T-helper 9 cell (primary cell): ENCODE measurements around the gene IGFLR1.
"Not testable (repeated sequence)": the region's sequence is repeated elsewhere in the genome, so short reads cannot be mapped to it uniquely, and the experiment has no call there.

Experiments
- DNase-seq: peaks from one replicate; pipeline ENCODE4 v3.0.0-alpha.2; 2020

Gene IGFLR1

DNA sequence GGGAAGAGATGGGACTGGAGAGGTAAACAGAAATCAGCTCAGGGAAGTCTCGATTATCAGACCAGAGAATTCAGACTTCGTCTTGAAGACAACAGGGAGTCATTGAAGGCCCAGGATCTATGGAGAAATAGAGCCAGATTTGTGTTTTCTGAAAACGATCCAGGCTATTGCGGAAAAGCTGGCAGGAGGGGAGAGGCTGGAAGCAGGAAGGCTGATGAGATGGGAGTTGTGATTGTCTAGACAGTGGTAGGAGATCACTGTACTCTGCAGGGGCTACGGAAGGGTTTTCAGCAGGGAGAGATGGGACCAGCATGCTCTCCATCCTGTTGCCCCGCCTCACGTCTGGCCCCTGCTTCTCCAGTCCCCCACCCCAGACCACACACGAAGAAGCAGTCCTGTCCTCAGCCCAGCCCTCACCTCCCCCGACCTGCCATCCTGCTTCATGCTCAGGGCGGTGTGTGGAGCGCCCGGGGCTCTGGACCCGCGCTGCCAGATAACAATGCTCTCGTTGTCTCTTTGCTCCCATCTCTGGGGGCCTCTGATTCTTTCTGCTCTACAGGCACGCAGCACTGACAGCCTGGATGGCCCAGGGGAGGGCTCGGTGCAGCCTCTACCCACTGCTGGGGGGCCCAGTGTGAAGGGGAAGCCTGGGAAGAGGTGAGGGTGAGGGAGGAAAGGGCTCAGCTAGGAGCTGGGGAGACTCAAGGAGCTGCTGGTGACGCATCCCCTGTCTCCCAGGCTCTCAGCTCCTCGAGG lies 35.0 kb upstream of the IGFLR1 start:
- DNase-seq, result no peak

DNA sequence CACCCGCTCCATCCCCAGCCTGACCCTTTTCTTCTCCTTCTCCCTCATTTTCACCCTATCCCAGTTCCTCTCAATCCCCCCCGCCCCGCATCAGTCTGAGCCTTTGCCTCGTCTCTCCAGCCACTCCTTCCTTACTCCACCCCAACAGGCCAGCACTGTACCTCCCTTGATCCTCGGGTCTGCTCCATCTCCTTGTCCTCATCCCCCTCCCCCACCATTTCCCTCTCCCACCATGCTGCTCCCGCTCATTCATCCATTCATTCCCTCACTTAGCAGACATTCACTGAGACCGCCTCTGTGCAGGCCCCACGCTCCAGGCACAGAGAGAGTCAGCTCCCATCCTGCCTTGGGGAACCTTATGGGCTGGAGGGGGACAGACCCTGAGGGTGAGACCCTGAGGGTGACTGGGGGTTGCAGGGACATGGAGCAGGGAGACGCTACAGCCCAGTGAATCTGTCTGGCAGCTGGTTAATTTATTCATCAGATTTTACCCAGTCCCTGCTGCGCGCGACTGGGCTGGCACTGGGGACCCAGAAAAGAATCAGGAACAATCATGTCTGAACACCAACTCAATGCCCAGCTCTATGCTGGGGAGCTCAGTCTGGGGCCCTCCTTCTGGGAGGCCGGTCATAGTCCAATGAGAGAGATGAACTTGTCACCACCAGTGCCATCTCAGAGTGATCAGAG lies 34.0 kb upstream of the IGFLR1 start:
- no peak for DNase-seq

DNA sequence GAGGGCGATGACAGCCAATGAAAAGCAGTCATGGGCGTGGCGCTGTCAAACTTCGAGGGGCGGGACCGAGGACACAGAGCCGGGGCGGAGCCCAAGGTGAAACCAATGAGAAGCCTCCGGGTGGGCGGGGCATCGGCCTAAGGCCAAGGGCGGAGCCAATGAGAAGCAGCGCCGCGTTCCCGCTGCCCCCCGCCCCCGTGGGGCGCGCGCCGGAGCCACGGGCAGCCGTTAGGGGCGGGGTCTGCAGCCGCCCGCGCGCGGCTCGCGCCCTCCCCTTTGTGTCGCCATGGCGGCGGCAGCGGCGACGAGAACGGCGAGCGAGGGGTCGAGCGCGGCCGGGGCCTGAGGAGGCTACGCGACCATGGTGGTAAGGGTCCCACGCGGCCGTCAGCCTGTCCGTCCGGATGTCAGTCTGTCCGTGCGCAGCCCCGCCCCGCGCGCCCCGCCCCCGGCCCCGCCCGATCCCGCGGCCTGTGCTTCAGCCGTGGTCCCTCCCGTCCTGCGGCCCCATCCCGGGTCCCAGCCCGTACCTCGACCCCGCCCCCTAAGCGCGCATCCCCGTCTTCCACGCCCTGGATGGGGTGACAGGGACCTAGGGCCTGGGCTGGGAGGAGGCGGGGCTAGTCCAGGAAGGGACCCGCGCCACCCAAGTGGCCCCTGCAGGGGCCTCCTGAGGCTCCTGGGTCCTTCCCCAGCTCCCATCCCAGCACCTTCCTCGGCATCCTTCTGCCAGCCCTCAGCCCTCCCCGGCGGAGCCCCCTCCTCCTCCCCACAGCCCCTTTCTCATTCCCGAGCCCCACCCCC lies 33.2 kb upstream of the IGFLR1 start, which contains the start of gene ARHGAP33:
Gene ARHGAP33, plus strand, starts transcription at position 267 of the 804 bp plus-strand sequence. Its CDS starts 95 bp downstream, at position 362.
- DNase-seq, result peak; percentile 98

GRCh38 chr19:35775046-35775297 lies 32.7 kb upstream of the IGFLR1 start:
- no peak for DNase-seq

DNA sequence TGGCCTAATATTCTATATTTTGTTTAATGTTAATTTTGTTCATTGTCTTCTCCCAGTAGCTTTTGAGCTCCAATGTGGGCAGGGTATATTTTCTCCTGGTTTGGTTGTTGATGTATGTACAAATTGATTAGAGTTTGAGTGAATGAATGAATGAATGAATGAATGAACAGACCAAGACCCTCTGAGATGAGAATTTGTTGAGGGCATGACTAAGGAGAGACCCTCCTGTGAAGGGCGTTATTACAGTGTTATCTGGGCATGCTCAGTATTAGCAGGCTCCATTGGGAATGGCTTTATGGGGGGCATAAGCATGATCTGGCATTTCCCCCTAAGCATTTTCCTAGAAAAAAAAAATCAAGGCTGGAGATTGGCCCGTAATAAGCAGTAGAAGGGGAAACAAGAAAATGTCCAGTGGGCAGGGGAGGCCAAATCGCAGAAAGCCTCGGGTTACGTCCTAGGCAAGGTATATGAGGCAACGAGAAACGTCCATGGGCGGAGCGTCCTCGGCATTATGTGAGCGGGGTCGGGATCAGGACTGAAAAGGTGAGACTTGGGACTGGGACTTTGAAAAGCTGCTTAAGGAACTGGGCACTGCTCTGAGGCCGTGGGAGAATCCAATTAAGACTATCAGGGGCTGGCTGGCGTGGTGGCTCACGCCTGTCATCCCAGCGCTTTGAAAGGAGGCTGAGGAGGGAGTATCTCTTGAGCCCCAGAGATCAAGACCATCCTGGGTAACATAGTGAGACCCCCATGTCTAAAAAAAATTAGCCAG lies 32.2 kb upstream of the IGFLR1 start:
- DNase-seq, result no peak

DNA sequence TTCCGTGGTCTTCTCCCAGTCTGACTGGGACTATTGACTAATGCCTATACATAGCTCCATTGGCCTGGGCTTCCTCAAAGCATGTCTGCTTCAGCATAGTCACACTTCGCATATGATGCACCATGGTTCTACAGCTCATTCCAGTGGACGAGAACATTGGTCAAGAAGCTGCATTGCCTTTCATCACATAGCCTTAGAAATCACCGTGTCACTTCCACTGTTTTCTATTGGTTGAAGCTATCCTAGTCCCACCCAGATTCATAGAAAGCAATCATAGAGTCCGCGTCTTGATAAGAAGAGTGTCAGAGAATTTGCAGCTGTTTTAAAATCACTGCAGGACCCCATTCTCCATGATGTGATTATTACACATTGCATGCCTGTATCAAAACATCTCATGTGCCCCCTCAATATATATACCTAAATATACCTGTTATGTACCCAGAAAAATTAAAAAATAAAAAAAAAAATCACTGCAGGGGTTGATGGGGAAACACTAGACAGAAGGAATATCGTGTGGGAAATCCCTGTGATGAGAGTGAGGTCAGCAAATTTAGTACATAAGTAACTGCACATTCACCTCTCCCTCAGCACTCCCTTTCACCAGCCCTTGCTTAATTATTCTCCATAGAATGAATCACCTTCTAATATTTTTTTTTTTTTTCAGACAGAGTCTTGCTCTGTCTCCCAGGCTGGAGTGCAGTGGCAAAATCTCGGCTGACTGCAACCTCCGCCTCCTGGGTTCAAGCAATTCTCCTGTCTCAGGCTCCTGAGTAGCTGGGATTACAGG lies 31.0 kb upstream of the IGFLR1 start:
- no peak for DNase-seq

- not testable (repeated sequence) for DNase-seq
Observed at GRCh38 chr19:35772362-35772761, 30.1 kb upstream of the IGFLR1 start.

- DNase-seq, result no peak
Observed at GRCh38 chr19:35768082-35768421, 25.8 kb upstream of the IGFLR1 start.

GRCh38 chr19:35767288-35768081 lies 25.2 kb upstream of the IGFLR1 start:
- DNase-seq, result no peak

GRCh38 chr19:35766571-35767104 lies 24.4 kb upstream of the IGFLR1 start:
- DNase-seq, result no peak

DNA sequence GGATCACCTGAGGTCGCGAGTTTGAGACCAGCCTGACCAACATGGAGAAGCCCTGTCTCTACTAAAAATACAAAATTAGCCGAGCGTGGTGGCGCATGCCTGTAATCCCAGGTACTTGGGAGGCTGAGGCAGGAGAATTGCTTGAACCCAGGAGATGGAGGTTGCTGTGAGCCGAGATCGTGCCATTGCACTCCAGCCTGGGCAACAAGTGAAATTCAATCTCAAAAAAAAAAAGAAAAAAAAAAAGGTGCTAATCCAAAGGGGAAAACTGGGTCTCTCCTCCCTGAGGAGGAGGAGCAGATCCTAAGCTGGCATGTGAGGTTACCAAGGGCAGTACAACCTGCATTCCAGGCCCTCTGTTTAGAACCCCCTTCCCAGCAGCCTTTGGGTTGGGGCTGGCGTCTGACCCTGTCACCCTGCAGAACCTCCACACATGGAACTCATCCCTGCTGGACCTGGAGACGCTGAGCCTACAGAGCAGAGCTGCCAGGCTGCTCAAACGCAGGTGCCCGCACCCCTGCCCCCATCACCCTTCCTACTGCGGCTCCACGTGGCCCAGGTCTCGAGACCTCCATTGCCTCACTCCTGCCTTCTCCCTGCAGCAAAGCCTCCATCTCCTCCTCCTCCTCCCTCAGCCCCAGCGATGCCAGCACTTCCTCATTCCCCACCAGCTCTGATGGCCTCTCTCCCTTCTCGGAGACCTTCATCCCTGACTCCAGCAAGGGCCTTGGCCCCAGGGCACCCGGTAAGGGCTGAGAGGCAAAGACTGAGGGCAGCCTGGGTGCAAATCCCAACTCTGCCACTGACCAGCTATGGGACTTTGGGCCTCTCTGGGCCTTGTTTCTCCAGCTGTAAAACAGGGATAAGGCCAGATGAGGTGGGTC lies 22.4 kb upstream of the IGFLR1 start:
- no peak for DNase-seq

DNA sequence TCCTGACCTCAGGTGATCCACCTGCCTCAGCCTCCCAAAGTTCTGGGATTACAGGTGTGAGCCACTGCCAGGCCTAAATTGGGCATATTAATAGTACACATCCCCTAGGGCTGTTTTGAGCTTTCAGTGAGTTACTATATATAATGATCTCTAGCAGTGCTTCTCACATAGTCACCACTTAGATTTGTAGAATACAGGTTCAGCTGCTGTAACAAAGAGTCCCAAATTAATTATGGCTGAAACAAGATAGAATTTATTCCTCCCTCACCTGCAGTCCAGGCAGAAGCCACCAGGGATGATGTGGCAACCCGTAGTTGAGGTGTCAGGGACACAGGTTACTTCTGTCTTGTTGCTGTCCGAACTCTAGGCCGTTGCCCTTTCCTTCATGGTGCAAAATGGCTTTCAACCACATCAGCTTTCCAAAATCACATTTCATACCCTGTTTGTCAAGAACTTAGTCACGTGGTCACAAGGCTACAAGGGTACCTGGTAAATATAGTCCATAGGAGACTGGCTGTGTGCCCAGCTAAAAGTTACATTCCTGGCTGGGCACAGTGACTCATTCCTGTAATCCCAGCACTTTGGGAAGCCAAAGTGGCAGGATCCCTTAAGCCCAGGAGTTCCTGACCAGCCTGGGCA lies 18.6 kb upstream of the IGFLR1 start:
- no peak for DNase-seq

GRCh38 chr19:35759697-35760096 lies 17.4 kb upstream of the IGFLR1 start:
- DNase-seq, result no peak

DNA sequence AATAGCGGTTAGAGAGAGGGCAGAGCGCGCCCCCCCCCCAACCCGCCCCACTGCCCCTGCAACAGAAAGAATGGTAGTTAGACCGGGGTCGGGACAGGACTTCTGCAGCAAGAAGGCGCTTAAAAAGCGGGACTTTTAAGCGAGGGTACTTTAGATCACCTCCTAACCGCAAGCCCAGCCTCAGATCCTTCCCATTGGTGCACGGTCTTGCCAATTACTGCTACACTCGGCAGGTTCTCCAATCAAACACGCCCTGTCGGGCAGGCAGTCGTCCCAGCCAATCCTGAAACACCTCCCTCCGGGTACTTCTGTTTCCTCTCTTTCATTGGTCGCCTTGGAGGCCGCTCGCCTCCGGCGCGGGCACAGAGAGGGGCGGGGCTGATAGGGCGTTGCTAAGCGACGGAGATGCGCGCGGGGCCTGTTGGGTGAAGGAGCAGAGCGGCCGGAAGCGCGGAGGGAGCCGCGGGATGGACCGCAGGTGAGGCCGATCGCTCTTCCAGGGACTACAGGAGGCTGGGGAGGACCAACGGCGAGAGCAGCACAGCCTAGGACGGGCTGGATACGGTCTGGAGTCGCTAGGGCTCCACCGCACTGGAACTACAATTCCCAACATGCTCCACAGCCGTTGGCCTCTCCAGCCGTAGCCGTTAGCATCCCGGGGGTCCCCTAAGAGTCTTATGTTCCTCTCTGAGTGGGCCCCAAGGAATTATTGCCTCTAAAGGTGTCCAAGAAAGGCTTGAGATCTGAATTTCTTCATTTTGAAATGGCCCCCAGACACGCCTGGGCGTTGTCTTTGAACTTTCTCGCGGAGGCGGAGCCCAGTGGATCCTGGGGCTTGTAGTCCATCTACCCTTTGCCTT lies 15.7 kb upstream of the IGFLR1 start, which contains the start of gene PROSER3:
Gene PROSER3, plus strand, starts transcription at position 428 of the 860 bp plus-strand sequence. Its CDS starts 40 bp downstream, at position 468.
- peak; percentile 95 for DNase-seq

GRCh38 chr19:35757231-35757748 lies 15.0 kb upstream of the IGFLR1 start:
- DNase-seq, result no peak

- no peak for DNase-seq
Observed at GRCh38 chr19:35756377-35757230, 14.4 kb upstream of the IGFLR1 start, which contains the start of gene HSPB6. TSS of gene HSPB6 (minus strand) at chr19:35757029. CDS start at chr19:35757008, 21 bp downstream.
